Endothelial cell of hepatic sinusoid (primary cell): ENCODE data around the gene PUS7.
"Not testable (repeated sequence)": the region's sequence is repeated elsewhere in the genome, so short reads cannot be mapped to it uniquely, and the experiment has no call there.

Experiments used
- in situ Hi-C: cut with HindIII; loops from 2 replicates; pipeline ENCODE4 v1.10.0; 2017; ENCODE audit warnings: low sequenced_read_pairs

Gene PUS7

DNA sequence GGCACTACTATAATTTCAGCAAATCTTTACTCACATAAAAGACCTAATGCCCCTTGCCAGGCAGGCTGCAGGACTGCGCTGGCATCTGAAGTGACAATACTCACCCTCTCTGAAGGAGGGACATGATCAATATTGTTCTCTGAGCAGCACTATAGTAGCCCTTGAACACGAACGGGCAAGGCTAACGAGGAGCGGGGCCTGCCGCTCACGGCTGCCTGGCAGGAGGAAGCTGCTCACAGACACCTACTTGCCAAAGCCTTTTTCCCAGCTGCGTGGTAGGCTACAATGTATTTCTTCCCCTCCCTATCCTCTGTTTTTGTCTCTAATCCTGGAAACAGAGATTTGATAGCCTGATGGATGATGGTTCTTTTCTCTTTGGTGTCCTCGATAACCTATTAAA lies 19.9 kb downstream of the PUS7 start:
- in situ Hi-C loops, result no loop called here

DNA sequence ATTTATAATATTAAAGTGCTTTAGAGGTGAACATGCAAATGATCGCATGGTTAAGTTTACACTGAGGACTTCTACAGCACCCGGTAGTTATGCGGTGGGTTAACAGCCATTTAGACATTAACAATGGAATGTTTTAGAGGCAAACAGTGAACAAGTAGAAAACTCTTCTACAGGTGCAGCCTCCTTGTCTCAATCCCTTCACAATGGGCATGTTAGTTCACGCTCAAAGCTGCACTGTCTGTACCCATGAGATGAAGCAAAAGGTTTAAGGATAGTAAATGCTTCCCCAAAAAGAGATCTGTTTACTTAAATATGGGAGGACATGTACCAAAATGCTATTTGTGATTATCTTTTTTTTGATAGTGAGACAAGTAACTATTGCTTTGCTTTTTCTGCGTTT lies 25.1 kb downstream of the PUS7 start:
- in situ Hi-C loops, result no loop called here

DNA sequence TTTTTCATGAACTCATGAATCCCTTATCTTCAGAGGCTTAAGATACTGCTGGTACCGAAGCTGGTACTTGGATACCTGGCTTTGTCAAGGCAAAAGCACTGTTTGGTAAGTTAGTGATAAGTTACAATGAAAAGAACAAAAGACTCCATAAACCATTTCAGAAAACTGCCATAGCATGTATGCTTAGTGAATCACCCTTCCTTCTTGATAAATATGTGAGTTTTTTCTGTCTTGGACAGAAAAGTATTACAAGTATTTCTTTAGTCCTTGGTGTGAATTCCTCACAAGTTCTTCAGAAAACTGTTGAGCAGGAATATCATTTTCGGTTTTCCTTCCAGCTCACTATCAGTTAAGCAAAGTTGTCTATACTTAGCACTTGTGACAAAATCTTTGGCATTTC lies 25.6 kb downstream of the PUS7 start:
- in situ Hi-C loops, result no loop called here

DNA sequence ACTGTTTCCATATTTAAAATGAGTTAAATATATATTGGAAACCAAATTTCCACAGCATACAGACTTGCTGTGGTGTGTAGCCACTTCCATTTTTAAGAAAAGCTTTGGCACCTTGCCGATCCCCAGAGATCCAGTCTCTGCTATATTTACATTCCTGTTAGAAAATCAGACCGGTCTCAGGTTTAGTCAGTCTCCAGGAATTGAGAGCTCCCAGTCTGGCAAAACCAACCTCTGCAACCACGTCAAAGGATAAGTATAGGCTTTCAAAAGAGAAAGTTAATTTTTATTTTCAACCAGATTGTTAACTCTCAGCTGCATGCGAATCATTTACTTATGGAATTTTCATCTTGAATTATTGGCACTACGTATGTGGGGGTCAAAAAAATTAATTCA lies 28.2 kb downstream of the PUS7 start:
- in situ Hi-C loops, result no loop called here

DNA sequence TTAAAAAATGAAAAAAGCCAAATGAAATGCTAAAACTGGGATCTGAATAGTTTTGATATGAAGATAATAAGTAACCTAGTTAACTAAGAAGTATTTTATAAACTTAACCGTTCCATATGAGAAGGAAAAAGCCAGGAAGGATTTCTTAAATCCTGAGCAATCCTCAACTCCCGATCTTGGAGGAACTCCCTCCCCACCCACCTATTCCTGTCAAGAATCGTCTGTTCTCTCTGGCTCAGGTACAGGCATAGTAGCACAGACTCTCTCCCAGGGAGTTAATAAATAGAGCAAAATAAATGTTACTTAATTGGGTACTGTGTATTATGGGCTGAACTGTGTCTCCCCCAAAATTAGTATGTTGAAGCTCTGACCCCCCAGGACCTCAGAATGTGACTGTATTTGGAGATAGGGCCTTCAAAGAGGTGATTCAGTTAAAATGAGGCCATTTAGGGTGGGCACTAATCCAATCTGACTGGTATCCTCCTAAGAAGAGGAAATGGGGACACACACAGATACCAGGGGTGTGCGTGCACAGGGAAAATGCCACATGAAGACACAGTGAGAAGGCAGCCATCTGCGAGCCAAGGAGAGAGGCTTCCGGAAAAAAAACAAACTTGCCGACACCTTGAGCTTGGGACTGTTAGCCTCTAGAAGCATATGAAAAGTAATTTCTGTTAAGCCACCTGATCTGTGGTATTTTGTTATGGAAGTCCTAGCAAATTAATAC lies 28.7 kb downstream of the PUS7 start:
- in situ Hi-C loops, result no loop called here

DNA sequence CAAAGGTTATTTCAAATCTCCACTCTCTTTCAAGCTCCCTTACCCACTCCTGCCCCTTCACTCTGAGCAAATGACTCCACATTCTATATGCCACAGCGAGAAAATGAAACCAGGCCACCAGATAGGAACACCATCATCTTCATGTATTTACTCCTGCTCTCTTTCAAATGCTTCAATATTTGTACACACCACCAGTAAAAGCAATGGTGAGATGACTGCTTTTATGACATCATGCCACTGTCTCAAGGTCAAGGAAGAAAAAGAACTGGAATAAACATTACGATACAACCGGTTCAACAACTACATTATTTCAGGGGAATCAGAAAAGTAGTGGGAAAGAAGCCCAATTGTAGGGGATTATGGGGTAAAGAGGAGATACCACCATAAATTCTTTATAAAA lies 32.7 kb downstream of the PUS7 start:
- in situ Hi-C loops, result no loop called here

DNA sequence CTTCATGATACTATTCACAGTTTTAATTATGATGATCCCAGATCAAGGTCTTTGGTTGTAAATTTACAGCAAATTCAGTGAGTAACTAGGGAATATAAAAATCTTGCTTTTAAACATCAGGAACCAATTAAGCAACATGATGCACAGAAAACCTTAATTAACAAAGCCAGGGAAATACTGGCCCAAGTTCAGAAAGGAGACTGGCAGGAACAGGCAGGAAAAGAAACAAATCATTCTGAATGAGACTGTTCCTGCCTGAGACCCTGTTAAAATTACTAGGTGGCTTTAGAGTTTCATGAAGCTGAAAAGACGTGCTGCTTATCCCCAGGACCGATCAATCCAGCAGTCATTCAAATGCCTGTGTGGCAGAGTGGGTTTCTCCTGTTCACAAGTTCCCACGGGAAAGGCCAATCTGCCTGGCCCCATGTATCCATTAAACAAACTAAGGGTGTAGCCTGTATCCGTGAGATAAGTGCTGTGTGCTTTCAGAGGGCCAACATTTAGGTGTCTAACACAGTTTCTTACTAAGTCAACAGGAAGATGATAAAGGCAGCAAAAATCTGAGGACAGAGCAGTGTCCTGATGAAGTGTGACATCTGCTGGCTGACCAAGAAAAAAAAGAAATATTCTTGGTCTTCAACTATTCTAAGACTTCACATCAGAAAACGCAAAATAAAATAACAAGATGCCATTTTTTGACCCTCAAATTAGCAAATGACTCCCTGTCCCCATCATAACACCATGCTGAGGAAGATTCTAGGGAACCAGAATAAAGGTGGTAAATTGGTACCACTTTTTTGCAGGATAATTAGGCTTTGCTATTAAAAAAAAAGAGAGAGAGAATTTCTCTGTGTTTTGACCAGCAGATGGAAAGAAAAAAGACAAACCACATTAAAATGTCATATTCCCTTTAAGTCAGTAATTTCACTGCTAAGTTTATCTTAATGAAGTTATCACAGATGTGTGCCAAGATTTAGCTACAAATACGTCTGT lies 34.2 kb downstream of the PUS7 start:
- in situ Hi-C loops, result no loop called here

DNA sequence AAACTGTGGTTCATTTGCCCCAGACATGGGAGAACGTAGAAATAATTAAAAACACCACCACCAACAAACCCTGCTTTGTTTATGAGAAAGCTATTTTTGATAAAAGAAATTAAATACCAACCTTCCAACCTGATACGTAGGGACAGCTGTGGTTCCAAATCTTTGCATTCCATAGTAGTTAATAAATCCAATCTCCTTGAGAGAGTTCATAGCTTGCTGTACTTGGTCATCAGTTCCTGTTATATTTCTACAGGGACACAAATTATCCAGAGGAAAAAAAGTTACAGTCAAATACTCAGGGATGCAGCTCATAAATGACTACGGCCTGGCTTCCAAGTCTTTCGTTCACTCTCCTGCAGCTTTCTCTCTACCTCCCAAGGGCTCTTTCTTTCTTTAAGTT lies 41.1 kb downstream of the PUS7 start:
- in situ Hi-C loops, result no loop called here

DNA sequence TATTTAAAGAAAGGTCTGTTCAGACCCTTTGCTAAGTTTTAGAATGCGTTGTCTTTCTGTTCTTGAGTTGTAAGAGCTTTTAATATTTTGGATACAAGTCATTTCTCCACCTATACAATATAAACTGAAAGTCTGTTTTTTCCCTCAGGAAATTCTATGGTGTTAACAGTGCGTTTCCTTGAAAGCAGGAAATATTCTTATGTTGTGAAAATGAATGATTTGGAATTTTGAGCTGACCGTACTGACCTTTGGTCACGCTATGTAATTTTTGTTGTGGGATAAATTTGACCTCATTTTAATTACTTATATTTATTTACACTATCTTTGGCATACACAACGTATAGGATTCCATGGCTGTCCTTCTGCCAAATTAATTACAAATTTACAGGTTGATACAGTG lies 43.5 kb downstream of the PUS7 start:
- in situ Hi-C loops, result no loop called here

DNA sequence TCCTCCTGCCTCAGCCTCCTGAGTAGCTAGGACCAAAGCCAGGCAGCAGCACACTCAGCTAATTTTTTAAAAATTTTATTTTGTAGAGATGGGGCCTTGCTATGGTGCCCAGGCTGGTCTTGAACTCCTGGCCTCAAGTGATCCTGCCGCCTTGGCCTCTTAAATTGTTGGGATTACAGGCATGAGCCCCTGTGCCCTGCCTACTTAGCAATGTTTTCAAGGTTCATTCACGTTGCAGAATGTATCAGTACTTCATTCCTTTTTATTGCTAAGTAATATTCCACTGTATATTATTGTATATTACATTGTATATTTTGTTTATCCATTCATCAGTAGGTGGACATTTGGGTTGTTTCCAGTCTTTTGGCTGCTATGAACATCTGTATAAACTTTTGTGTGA lies 44.2 kb downstream of the PUS7 start:
- in situ Hi-C loops, result no loop called here

DNA sequence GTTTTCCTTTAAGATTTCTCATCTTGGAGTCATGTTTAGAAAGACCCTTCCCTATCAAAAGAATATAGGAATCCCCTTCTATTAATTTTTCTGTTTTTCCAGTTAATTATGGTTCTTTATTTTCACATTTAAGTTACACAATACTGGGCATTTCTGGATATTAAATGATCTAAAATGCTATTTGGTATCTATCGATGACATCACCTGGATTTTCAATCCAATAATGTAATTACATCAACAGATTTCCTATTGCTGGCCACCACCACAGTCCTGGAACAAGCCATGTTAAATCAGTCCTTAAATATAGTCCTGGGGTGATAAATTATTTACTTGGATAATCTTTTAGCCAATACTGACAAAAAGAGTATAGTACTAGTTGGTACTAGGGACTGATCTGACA lies 48.0 kb downstream of the PUS7 start:
- in situ Hi-C loops, result no loop called here

DNA sequence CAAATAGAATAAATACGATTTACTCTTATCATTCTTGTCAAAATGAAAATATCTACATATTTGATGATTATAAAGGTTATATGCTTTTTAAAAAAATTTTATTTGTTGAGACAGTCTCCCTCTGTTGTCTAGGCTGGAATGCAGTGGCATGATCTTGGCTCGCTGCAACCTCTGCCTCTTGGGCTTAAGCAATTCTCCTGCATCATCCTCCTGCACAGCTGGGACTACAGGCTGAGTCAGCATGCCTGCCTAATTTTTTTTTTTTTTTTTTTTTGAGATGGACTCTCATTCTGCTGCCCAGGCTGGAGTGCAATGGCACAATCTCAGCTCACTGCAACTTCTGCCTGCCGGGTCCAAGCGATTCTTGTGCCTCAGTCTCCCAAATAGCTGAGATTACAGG lies 48.9 kb downstream of the PUS7 start:
- in situ Hi-C loops, result no loop called here

DNA sequence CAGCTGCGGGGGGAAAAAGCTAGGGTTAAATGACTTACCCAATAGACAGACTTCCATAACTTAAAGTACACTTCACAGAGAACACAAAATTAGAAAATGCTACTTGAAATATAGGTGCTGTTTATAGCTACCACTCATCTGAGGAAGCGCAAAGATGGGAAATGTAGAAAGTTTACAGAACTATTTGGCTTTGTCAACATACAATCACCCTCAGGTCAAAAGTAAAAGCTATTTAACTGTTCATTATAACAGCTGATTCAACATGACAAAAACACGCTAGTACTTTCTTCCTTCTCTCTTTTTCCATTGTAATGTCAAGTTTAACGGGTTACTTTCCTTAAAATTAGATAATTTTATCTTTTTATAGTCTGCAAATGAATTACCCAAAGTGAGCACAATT lies 51.2 kb downstream of the PUS7 start:
- in situ Hi-C loops, result no loop called here

DNA sequence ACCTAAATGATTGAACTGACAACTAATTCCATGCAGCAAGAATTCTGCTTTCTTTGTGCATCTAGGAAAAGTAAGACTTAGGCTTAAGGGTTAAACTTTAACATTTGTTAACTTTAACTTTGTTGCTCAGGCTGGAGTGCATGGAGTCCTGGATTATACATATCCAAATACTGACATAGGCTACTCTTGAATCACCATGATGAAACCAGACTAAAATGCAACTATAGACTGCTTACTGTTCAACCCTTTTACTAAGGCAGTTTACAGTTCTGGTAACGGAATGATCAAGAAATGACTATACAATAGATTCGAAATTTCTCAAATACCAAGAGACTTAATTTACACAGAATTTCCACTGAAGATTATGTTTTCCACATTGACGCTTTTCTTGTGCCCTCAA lies 52.0 kb downstream of the PUS7 start:
- in situ Hi-C loops, result no loop called here

DNA sequence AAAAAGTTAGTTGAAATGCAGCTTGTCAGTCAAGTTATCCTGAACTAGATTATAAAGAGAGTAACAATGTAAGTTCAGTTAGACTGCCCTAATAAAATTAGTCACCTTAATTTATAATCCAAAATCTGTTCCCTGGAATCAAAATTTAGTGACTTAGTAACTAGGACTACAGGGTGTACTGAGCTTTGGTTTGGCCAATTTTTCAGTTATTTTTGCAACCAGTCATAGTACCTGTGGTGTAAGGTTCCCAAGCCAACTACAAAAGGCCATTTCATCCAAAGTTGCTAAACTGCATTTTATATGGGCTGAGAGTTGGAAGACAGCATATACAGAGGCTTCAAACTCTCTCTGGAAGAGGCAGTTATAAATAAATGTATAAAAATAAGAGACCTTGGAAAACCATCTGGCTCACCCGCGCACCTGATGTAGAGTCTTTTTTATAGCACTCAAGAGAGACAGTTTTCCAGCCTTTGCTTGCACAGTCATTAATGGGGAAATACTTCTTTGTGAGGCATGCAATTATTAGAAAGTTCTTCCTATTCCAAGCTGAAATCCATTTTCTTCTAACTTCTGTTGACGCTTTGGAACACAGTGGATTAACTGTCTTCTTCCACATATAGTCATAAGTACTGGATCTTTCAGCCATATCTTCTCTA lies 59.2 kb downstream of the PUS7 start:
- in situ Hi-C loops, result no loop called here

DNA sequence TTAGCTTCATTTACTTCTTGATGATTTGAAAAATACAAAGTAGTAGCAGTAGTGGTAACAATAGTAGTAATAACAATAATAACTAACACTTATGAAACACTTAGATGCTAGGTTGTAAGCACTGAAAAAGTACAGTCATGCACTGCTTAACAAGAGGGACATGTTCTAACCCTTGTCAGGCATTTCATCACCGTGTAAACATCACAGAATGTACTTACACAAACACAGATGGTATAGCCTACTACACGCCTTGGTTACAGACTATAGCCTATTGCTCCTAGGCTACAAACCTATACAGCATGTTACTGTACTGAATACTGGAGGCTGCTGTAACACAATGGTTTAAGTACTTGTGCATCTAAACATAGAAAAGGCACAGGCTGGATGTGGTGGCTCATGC lies 60.6 kb downstream of the PUS7 start:
- in situ Hi-C loops, result no loop called here

DNA sequence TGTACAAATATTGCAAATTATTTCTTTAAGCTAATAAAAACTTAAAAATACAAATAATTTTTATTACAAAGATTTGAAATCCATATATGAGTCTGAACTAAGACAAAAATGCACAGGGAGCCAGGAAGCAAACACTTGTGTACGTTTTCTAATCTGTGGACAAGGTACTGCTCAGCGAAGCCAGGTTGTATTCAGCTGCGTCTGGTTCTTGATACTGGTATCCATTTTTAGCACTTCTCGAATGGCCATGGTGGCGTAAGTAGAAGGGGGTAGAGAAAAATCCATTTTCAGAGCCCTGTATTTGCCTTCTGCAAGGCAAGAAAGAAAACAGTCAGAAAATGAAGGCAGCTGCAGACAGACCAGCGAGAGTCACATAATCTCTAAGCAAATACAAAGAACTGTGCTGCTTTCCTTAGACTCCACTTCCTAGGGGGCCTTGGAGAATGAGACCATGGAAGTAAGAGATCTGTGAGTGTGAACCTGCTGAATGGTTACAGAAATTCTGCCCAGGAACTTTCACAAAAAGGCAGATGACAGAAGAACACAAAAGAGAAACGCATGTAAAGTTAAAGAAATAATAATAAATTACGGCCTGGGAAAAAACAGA lies 64.3 kb downstream of the PUS7 start:
- in situ Hi-C loops, result no loop called here

DNA sequence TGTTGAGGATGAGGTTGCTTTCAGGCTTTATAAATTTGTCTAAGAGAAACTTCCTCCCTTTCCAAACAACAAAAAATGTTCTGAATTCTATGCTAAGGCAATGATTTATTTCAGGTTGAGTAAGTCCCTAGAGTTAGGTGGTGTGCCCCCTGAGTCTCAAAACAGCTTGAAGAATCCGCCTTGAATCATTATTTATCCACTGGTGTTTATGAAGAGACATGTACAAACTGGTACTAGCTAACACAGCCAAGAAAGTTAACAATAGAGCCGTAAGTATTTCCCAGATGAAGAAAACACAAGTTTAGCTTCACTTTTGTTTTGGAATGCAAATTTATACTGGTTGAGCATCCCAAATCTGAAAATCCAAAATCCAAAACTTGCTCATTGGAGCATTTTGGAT lies 67.2 kb downstream of the PUS7 start:
- in situ Hi-C loops, result no loop called here

DNA sequence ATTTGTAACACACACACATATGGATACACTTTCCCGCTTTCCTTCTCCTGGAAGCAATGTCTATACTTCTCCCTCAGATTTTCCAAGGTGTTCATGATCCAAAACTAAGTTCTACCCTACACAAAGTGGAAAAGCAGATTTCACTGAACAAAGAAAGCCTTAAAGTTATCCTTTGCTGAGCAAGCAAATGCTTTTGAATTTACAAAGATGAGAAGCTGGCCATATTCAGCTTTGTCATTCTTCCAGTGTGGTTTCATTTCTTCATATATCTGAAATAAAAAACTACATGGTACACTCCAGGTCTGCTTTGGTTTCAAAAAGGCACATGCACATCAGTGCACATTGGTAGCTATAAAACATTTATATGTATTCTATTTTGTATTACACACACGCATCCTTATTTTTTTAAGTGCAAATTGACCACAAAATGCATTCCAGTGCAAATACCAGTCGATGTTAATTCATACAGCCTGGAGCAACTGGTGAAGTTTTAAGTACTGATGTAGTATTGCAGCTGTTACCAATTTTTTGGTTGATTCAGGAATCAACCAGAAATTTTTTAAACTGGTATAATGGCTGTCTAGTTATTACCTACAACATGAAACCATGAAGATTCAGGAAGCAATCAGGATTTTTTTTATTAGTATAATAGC lies 67.8 kb downstream of the PUS7 start:
- in situ Hi-C loops, result no loop called here

DNA sequence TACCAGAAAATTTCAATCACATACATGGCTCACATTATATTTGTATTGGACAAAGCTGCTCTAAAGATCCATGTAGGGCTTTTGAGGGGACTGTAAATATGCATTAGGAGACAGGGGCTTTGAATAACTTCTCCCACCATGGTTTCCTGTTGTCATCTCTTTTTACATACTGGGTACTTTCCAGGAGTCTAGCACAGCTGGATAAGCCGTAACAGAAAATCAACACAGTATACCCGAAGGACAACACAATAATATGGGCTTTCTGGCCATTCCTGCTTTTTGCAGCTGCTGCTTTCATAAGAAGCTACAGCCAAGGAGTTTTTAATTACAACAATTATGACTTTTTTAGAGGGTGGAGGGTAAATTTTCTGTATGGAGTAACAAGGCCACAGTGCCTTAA lies 70.0 kb downstream of the PUS7 start:
- in situ Hi-C loops, result no loop called here

DNA sequence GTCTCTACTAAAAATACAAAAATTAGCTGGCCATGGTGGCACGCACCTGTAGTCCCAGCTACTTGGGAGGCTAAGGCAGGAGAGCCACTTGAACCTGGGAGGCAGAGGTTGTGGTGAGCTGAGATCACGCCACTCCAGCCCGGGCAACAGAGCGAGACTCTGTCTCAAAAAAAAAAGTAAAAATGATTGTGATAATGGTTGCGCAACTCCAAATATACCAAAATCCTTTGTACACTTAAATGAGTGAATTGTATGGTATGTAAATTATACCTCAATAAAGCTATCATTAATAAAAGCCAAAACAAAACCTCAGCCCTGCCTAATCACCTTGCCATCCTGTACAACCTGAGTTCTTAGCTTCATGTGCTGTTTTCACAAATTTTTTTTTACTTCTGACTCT lies 71.2 kb downstream of the PUS7 start:
- in situ Hi-C loops, result not testable (repeated sequence)
